ENCODE results near the gene CSF2RB. TPM values are rescaled to one million over a fixed set of nuclear protein-coding genes. Genes with fewer than 3 reads are reported as not detected.

The CSF2RB gene
- total and polyA plus RNA-seq, 2 donors (not counting 3 experiments of a cell fraction or from before 2014, with no cell fraction given) = 20.6 to 68.2 TPM

- TF ChIP-seq JUN (IDR thresholded peaks at IDR 0.05; ENCODE audit: borderline replicate concordance, insufficient read depth, insufficient read length, low read depth) (no peak), GATA2 (IDR thresholded peaks at IDR 0.05; ENCODE audit: insufficient read depth, insufficient read length, low read depth, low read length) (no peak), POLR2AphosphoS5 (IDR thresholded peaks at IDR 0.05; ENCODE audit: insufficient read depth, low read depth, low read length) (no peak), MYC (IDR thresholded peaks at IDR 0.05; ENCODE audit: low read depth, low read length) (no peak), POLR2A (IDR thresholded peaks at IDR 0.05; ENCODE audit: low read depth, low read length) (no peak), EZH2 (IDR thresholded peaks at IDR 0.05; ENCODE audit: borderline replicate concordance, low read depth, low read length, severe bottlenecking) (no peak), CTCF (IDR thresholded peaks at IDR 0.05; ENCODE audit: extremely low read depth in 1 of 2, insufficient read depth in 1 of 2, low read depth in 1 of 2, low read length in 2 of 2) (no peak), FOS (IDR thresholded peaks at IDR 0.05; ENCODE audit: borderline replicate concordance, insufficient read depth, low read length) (no peak)
- intact Hi-C loops (cut with micrococcal nuclease) = no loop called here
- H3K27ac ChIP-seq (ENCODE audit: insufficient read depth, low read depth, low read length) = no peak overlapping the region
- H3K9me1 ChIP-seq (replicated peaks; ENCODE audit: control insufficient read depth, extremely low read depth, insufficient read depth, low read length) = no peaks in the 10 kb centered on the region
- no peaks in the 10 kb centered on the region for H4K20me1 ChIP-seq (replicated peaks; ENCODE audit: control insufficient read depth, extremely low read depth, insufficient read depth, low read length)
- peaks cover 4% of the 10 kb centered on the region for H3K4me1 ChIP-seq (ENCODE audit: control insufficient read depth, extremely low read depth, insufficient read depth, low read length)
- no peak overlapping the region for H3K4me2 ChIP-seq (ENCODE audit: insufficient read depth, low read length)
- BruUV-seq (replicated peaks) = no TSS peak
- ChIA-PET POLR2A (interaction anchor here (0.6 kb wide), 1 partner anchor 24 kb away, joined by 6 read pairs; no protein-coding TSS in a partner anchor), CTCF (interaction anchor here (1.0 to 1.6 kb wide), 4 partner anchors 23 to 60 kb away, joined by 3 to 7 read pairs (median 4); no protein-coding TSS in a partner anchor)
- no peak overlapping the region for H3K9ac ChIP-seq (replicated peaks; ENCODE audit: extremely low read depth, insufficient read depth, low read length)
- no peaks in the 10 kb centered on the region for H3K36me3 ChIP-seq (ENCODE audit: control insufficient read depth in 2 of 2, extremely low read depth in 1 of 2, insufficient read depth in 2 of 2, low read length in 2 of 2)
- H2AFZ ChIP-seq (ENCODE audit: low read depth, low read length) = no peak overlapping the region
- no peaks in the 10 kb centered on the region for H3K79me2 ChIP-seq (ENCODE audit: control insufficient read depth, insufficient read depth, low read length)
- no peaks in the 10 kb centered on the region for H3K9me3 ChIP-seq (replicated peaks; ENCODE audit: control insufficient read depth, insufficient read depth, low read length)
- FAIRE-seq (no peak), DNase-seq (ENCODE audit: low read depth, low spot score) (no peak)
- dilution Hi-C loops (cut with MboI; ENCODE audit: extremely low pct_ligation_motif_present, low sequenced_read_pairs) = no loop called here
- peaks cover 0 to 1% of the 10 kb centered on the region in 2 experiments for H3K27me3 ChIP-seq (ENCODE audit: control insufficient read depth in 2 of 2, insufficient read depth in 2 of 2, low read length in 2 of 2)
- no peak overlapping the region for H3K4me3 ChIP-seq (replicated peaks in 1 of 3; ENCODE audit: insufficient read depth in 1 of 3, low read depth in 1 of 3, low read length in 3 of 3)
Measured at GRCh38 chr22:36907253-36908195, 5.9 kb upstream of the CSF2RB start.
